ENCODE data around the gene BTLA. TPM values are rescaled to one million over a fixed set of nuclear protein-coding genes. Genes with fewer than 3 reads are reported as not detected.

The BTLA gene
- total and polyA plus RNA-seq, 2 of the 8 experiments (the other 6 are each of a cell fraction or from before 2014, with no cell fraction given), result not detected

- no peak overlapping the region for H2BK120ac ChIP-seq (replicated peaks; ENCODE audit: low read depth, low read length)
- no peaks in the 10 kb centered on the region for H3K23me2 ChIP-seq (ENCODE audit: low read depth, low read length)
- no peak overlapping the region for H3K4me3 ChIP-seq (ENCODE audit: extremely low read depth in 1 of 4, insufficient read depth in 2 of 4, low read depth in 3 of 4, low read length in 4 of 4)
- H2BK12ac ChIP-seq (ENCODE audit: low read depth, low read length), result no peak overlapping the region
- H3K9ac ChIP-seq (replicated peaks in 1 of 4; ENCODE audit: extremely low read depth in 1 of 4, low read depth in 3 of 4, low read length in 3 of 4), result no peak overlapping the region
- CTCF ChIA-PET (ENCODE audit: partially characterized antibody), result interaction anchor here (0.6 to 1.4 kb wide), 9 partner anchors 34 to 393 kb away, joined by 3 to 7 read pairs (median 4); partner anchors contain the start of genes CD200 and SLC9C1
- no peak overlapping the region for H3K4ac ChIP-seq (replicated peaks; ENCODE audit: insufficient read length, low read depth, low read length)
- no peak overlapping the region for H2AFZ ChIP-seq (ENCODE audit: low read length)
- POLR2A ChIA-PET (ENCODE audit: partially characterized antibody), result no interaction called here
- no peak overlapping the region for H2BK15ac ChIP-seq (ENCODE audit: low read length)
- no peak overlapping the region for H3K14ac ChIP-seq (ENCODE audit: insufficient read length)
- no peak overlapping the region for H4K91ac ChIP-seq (replicated peaks; ENCODE audit: insufficient read length, low read length)
- peaks cover 0 to 19% (median 6%) of the 10 kb centered on the region in 4 experiments; a peak in 4 of 8 replicates for H3K36me3 ChIP-seq (ENCODE audit: control insufficient read depth in 2 of 4, insufficient read depth in 4 of 4, low read length in 3 of 4)
- no peak for TF ChIP-seq CTBP2 (IDR thresholded peaks at IDR 0.05; ENCODE audit: borderline replicate concordance, insufficient read depth, insufficient read length, low read length)
- no peak for TF ChIP-seq CBX8 (IDR thresholded peaks at IDR 0.05; ENCODE audit: borderline replicate concordance, low read depth, low read length)
- no peak for TF ChIP-seq EGR1 (IDR thresholded peaks at IDR 0.05; ENCODE audit: borderline replicate concordance, low read depth, low read length)
- TF ChIP-seq JUN (IDR thresholded peaks at IDR 0.05; ENCODE audit: low read depth, low read length), result no peak
- TF ChIP-seq MAFK (IDR thresholded peaks at IDR 0.05; ENCODE audit: low read depth, low read length), result no peak
- no peak for TF ChIP-seq SIRT6 (IDR thresholded peaks at IDR 0.05; ENCODE audit: low read length)
- TF ChIP-seq HDAC2 (IDR thresholded peaks at IDR 0.05; ENCODE audit: borderline replicate concordance in 1 of 2, low read depth in 2 of 2, low read length in 2 of 2), result no peak
- no peak for TF ChIP-seq SP4 (IDR thresholded peaks at IDR 0.05; ENCODE audit: low read length)
- TF ChIP-seq GTF2F1 (IDR thresholded peaks at IDR 0.05; ENCODE audit: borderline replicate concordance, low read depth, low read length), result no peak
- H3K18ac ChIP-seq (ENCODE audit: extremely low read depth, low read length), result no peak overlapping the region
- H3K27ac ChIP-seq (ENCODE audit: low read depth, low read length), result no peak overlapping the region
- H2BK20ac ChIP-seq (ENCODE audit: low read length), result no peak overlapping the region
- no peaks in the 10 kb centered on the region for H3K9me3 ChIP-seq (ENCODE audit: insufficient read depth in 2 of 2, low read depth in 1 of 2, low read length in 1 of 2)
- H3K79me1 ChIP-seq (ENCODE audit: low read depth, low read length), result no peaks in the 10 kb centered on the region
- no peaks in the 10 kb centered on the region for H3K4me1 ChIP-seq (replicated peaks in 1 of 4; ENCODE audit: control insufficient read depth in 3 of 4, insufficient read depth in 4 of 4, low read length in 3 of 4)
- no peak overlapping the region for H4K8ac ChIP-seq (ENCODE audit: extremely low read depth, insufficient read depth, low read length)
- FAIRE-seq (no peak), DNase-seq (ENCODE audit: low read depth in 1 of 2, low spot score in 2 of 2) (no peak)
- H2BK5ac ChIP-seq (ENCODE audit: low read depth, low read length), result no peak overlapping the region
- H2AK5ac ChIP-seq (ENCODE audit: low read depth, low read length), result no peak overlapping the region
- no peaks in the 10 kb centered on the region for H4K20me1 ChIP-seq (replicated peaks in 1 of 2; ENCODE audit: control insufficient read depth in 1 of 2, insufficient read depth in 2 of 2, low read length in 2 of 2)
- H3K56ac ChIP-seq (replicated peaks; ENCODE audit: insufficient read length, low read depth, low read length), result no peak overlapping the region
- no peaks in the 10 kb centered on the region for H3K27me3 ChIP-seq (replicated peaks in 1 of 4; ENCODE audit: control insufficient read depth in 3 of 4, extremely low read depth in 1 of 4, insufficient read depth in 3 of 4, low read length in 3 of 4)
- no peak overlapping the region for H3K4me2 ChIP-seq (ENCODE audit: insufficient read depth in 1 of 2, low read depth in 2 of 2, low read length in 2 of 2)
- H3K79me2 ChIP-seq (ENCODE audit: control insufficient read depth in 1 of 2, insufficient read depth in 2 of 2, low read length in 2 of 2), result no peaks in the 10 kb centered on the region
- WGBS, 2 experiments (ENCODE audit: extremely low coverage in 1 of 2, insufficient coverage in 1 of 2, insufficient read length in 1 of 2, insufficient replicate concordance in 2 of 2, low coverage in 1 of 2, low lambda C conversion rate in 2 of 2, missing lambda C conversion rate in 1 of 2), result 89% methylated on average over 3 of the region's 3 CpGs; no CpG with 5 or more reads in 1 of the 2 experiments
- no peak overlapping the region for H4K5ac ChIP-seq (ENCODE audit: insufficient read length, low read depth, low read length)
- no peak overlapping the region for H3K23ac ChIP-seq (ENCODE audit: insufficient read length)
Observed at GRCh38 chr3:112530573-112530972, 31.3 kb upstream of the BTLA start.

All from H1 (cell line).